Hepatocyte (in vitro differentiated cells): ENCODE results near the gene SLC41A2.

Experiments
- EZH2 ChIP-seq: fragments of 200-600 bp; sonication (generic); IDR thresholded peaks from 2 replicates; pipeline ENCODE4 v1.6.1; 2016; ENCODE audit warnings: antibody characterized with exemption, mild to moderate bottlenecking, borderline replicate concordance
- EZH2phosphoT487 ChIP-seq: fragments of 200-600 bp; sonication (generic); IDR thresholded peaks from one replicate; pipeline ENCODE4 v1.6.1; 2018; ENCODE audit warnings: antibody characterized with exemption, mild to moderate bottlenecking, low read depth, moderate library complexity; ENCODE audit not compliant: unreplicated experiment, severe bottlenecking
- TF ChIP-seq, protein P1 (sequence below): fragments of 200-600 bp; sonication (generic); IDR thresholded peaks from 2 replicates; pipeline ENCODE4 v1.5.1; 2016; ENCODE audit warnings: antibody characterized with exemption, mild to moderate bottlenecking; ENCODE audit not compliant: poor library complexity

GRCh38 chr12:104955703-104956102 lies 2.4 kb downstream of the SLC41A2 start:
- no peak for TF ChIP-seq EZH2
- TF ChIP-seq, protein P1, sequence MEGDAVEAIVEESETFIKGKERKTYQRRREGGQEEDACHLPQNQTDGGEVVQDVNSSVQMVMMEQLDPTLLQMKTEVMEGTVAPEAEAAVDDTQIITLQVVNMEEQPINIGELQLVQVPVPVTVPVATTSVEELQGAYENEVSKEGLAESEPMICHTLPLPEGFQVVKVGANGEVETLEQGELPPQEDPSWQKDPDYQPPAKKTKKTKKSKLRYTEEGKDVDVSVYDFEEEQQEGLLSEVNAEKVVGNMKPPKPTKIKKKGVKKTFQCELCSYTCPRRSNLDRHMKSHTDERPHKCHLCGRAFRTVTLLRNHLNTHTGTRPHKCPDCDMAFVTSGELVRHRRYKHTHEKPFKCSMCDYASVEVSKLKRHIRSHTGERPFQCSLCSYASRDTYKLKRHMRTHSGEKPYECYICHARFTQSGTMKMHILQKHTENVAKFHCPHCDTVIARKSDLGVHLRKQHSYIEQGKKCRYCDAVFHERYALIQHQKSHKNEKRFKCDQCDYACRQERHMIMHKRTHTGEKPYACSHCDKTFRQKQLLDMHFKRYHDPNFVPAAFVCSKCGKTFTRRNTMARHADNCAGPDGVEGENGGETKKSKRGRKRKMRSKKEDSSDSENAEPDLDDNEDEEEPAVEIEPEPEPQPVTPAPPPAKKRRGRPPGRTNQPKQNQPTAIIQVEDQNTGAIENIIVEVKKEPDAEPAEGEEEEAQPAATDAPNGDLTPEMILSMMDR, result no peak
- no peak for TF ChIP-seq EZH2phosphoT487
